ENCODE results near the gene SHC3.

SHC3 gene

DNA sequence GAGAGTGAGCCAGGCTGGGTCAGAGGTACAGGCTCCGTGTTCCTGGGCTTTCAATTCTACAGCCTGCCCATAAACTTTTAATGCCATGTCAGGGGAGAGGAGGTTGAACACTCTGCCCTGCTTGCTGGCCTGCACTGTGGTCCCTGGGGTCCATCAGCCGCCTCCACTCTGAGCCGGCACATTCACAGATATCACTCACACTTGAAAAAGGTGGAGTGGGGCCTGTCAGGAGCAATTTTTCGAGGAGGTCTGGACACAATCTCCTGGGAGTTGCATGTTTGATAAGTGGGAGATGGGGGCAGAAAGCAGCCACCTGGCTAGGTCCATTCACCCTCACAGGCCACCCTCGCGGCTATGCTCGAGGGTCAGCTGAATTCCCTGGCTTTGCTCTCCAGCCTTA lies 164.5 kb downstream of the SHC3 start:
- peak; percentile 58 for DNase-seq

GRCh38 chr9:89013660-89014059 lies 165.0 kb downstream of the SHC3 start:
- no peak for DNase-seq

GRCh38 chr9:89012294-89013042 lies 166.2 kb downstream of the SHC3 start:
- no peak for DNase-seq

DNA sequence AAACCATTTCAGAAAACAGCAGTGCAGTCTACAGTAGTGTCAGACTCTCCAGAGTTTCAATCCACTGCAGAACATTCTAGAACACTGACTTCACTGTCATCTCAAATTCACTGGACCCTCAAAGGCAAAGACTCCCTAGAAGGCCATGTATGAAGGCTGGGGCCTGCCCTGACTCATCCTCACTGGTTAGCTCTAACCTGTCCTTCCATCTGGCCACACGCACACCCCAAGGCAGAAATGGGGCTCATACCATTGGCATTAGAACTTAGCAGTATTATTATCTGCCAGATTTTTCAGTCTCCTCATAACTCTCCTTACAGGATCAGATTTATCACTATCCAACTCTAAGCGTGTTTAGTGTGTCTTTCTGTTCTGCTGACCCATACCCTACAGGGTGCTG lies 166.9 kb downstream of the SHC3 start:
- no peak for DNase-seq

- no peak for DNase-seq
These were observed 168.0 kb downstream of the SHC3 start for GRCh38 chr9:89010526-89011111.

DNA sequence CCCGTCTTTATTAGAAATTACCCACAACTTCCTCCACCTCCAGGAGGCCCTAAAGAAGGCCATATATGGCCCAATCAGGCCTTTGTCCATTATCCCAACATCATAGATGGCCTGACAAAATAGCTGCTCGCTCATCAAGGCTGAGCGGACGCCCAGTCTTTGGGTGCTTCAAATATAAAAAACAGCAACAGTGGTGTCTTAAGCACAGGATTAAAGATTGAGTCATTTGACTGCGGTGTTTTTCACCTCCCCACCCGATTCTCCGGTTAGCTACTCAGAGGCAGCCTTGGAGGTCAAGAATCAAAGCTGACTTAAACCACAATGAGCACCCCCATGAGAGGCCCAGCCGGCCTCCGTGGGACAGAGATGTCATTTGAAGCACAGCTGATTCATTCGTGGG lies 168.6 kb downstream of the SHC3 start:
- DNase-seq: no peak

DNA sequence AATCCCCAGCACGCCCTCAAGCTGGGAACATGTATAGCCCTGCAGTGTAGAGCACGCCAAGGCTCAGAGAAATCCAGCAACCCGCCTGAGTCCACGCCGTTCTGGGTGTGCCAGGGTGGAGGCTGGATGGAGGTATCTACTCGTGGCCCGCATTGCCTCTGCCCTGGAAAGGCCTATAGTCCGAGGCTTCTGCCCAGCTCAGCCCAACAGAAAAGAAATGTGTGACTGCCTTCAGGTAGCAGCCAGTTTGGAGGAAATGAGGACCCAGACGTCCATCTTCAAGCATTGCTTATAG lies 169.1 kb downstream of the SHC3 start:
- no peak for DNase-seq

- no peak for DNase-seq
These were observed 169.7 kb downstream of the SHC3 start for GRCh38 chr9:89008744-89009545.

- no peak for DNase-seq
These were observed 170.4 kb downstream of the SHC3 start for GRCh38 chr9:89008055-89008743.

DNA sequence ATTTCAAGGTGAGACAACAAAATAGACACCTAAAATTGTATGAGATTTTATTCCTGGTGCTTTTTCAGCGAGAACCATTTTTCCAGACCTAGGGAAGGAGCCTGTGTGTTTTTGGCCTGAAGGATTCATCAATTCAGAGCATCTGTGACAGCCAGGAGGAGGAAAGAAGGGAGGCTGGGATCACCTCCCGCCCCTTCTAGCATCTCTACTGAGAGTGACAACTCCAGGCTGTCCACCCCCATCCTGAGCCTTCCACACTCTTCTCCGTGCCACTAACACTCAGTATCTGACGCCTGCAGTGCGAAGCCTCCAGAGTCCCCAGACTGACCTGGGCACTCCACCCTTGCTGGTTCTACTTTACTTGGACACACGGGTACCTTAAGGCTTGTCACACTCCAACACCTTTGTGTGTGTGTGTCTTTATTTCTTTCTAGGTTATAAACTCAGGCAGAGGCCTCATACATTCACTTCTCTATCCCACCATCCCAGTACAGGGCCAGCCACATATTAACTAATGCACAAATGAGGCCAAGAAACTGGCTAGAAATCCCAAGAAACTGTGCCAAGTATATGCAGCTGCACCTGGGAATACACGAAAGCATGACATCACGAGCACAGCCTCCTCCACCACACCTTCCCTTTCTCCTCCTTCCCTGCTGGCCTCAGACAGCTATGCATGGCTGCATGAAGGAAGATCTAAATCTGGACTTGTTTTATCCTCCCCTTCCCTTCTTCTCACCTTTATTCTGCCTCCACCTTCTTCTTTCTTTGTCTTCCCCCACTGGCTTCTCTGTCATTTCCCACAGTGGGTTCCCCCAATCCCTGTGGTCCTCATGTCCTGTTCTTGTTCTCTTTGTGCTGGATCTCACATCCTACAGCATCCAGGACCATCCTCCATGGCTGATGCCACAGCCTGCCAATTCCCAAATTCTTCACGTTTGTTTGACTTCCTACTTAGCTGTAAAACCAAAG lies 171.3 kb downstream of the SHC3 start:
- peak; percentile 45 for DNase-seq

DNA sequence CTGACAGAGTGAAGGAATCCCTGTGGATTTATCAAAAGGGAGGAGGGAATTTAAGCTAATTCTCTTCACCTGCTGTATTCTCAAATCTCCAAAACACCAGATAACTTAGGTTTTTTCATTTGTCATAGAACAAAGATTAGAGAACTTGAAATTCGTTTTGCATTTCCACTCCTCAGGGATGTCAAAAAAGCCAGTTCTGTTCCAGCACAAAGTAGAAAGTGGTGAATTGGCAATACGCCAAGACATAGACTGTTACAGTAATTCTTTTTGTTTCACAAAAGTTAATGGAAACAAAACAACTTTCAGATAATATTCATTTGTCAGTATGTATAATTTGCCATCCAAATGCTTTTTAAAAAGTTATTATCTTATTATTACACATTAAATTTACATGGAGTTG lies 172.4 kb downstream of the SHC3 start:
- peak; percentile 59 for DNase-seq

DNA sequence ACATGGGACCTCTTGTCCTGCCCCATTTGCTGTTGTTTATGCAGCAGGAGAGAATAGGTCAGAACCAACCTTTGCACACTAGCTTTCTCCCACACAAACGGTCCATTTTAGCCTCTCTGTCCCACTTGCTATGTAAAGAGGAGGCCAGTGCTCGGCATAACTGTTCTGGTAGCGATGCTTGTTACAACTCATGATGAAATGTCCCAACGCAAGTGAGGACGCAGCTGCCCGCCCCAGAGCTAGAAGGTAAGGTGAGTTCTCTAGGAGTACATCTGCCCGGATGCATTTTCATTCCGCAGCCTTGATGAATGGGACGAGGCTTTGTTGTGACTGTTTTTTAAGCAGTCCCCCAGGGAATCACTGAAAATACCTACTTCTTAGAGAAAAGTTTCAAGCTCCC lies 173.3 kb downstream of the SHC3 start:
- DNase-seq: no peak

DNA sequence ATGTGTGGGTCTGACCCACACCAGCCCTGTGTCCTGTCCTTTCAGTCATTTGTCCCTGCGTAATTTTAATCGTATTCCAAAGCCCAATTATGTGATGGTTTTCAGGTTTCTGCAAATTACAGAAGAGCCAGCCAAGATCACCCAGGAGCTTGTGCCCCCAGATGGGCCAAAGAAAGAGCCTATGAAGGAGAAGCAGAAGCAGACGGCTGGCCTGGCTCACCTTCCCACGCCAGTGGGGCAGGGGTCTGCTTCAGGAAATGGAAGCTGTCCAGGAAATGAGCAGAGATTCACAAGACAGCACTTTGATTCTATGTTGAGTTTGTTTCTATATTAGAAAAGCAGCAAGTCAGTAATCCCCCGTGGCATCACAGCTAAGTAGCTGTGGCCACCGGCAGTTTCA lies 175.6 kb downstream of the SHC3 start:
- no peak for DNase-seq

DNA sequence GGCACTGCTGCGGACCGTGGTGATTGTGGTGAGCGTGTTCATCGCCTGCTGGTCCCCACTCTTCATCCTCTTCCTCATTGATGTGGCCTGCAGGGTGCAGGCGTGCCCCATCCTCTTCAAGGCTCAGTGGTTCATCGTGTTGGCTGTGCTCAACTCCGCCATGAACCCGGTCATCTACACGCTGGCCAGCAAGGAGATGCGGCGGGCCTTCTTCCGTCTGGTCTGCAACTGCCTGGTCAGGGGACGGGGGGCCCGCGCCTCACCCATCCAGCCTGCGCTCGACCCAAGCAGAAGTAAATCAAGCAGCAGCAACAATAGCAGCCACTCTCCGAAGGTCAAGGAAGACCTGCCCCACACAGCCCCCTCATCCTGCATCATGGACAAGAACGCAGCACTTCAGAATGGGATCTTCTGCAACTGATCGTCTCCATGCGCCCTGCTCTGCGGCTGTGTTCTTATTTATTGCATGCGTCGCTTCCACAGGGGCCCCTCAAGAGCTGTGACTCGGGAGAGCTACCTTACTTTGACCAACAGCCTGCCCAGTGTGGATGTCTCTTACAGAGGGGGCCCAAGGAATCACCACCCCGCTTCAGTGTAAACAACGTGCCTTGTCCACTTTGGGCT lies 176.6 kb downstream of the SHC3 start:
- no peak for DNase-seq

- peak; percentile 98 for DNase-seq
These were observed 177.4 kb downstream of the SHC3 start for GRCh38 chr9:89000973-89001916.

DNA sequence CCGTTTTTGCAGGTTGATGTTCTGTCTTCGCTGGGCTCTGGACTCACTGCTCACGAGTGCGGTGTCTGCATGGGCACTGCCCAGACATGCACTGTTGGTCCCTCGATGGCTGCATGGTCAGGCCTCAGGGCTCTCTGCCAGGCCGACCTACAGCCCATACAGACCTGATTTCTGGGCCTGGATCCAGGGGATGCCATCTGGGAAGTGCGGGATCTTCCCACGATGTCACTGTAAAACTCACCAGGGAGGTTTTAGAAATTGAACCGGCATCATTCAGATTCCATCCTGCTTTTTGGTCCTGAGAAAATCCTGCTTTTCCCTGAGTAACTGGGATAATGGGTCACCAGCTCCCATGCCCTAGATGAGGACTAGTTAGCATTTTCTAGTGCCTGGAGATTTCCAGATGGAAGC lies 178.2 kb downstream of the SHC3 start:
- DNase-seq: no peak

GRCh38 chr9:88998911-88999310 lies 179.7 kb downstream of the SHC3 start:
- DNase-seq: peak; percentile 54

- no peak for DNase-seq
These were observed 180.1 kb downstream of the SHC3 start for GRCh38 chr9:88998503-88998902.

DNA sequence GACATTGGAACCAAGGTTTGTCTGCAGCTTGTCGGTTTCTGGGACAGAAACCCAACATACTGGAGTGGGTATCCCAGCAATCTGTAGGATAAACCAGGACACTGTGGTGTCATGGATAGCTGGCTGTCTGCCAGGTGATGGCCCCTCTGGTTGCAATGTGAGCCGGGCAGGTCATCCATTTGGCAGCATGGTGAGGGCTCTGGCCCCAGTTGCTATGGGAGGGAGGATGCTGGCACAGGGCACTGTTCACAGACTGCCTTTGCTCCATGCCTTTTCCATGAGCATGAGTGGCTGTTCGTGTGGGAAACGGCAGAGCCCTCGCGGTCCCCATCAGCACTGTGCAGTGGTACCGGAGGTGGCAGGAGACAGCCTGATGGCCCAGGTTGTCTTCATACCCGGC lies 181.0 kb downstream of the SHC3 start:
- DNase-seq: no peak

DNA sequence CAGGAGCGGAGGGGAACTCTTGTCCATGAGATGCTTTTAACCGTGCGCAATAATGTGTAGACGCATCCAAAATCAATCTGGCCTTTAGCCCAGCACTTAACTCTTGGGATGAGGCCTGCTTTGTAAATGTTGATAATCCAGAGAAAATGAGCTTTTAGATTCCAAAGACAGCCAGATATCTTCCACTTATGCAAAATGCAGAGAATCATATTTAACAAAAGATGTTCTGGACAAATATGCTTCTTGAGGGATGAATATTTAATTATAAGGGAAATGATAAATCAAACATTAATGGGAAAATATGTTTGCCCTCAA lies 181.7 kb downstream of the SHC3 start:
- DNase-seq: peak; percentile 27
